IMR-90 (cell line): ENCODE results near the gene PPP1R9B. TPM values are rescaled to one million over a fixed set of nuclear protein-coding genes. Genes with fewer than 3 reads are reported as not detected.

ENCODE experiments used
- ATAC-seq: fragments of 200-7000 bp; cut with Tn5 transposase; 2 replicates; pipeline ENCODE4 v1.9.1; 2020; ENCODE audit warnings: low read depth, mild to moderate bottlenecking, moderate library complexity
- BruUV-seq: library from RNA; stranded (reverse); fragments of 400-500 nt; replicated peaks from 2 replicates; lab custom pipeline; 2021; lab: Mats Ljungman, UMichigan
- CTCF ChIA-PET: fragments of 300-600 bp; formaldehyde crosslinking; extraction: SDS; loops from one replicate; lab custom pipeline; 2021; ENCODE audit warnings: antibody characterized with exemption; lab: Yijun Ruan, JAX
- POLR2A ChIA-PET: fragments of 300-600 bp; sonication (Branson Sonifier 250); formaldehyde crosslinking; loops from one replicate; lab custom pipeline; 2022; ENCODE audit warnings: antibody characterized with exemption; ENCODE audit not compliant: unreplicated experiment; lab: Charles Lee
- DNase-seq: peaks from one replicate; pipeline ENCODE4 v3.0.0; 2013
- H2AFZ ChIP-seq: replicated peaks from 2 replicates; pipeline ENCODE3; 2013; ENCODE audit warnings: low read length, mild to moderate bottlenecking; ENCODE audit not compliant: poor library complexity
- H2AK5ac ChIP-seq: 2 replicates; pipeline ENCODE4 v1.6.1; 2013; ENCODE audit warnings: low read depth, low read length, inconsistent platforms
- H2AK9ac ChIP-seq: replicated peaks from 2 replicates; pipeline ENCODE3; 2013; ENCODE audit warnings: mild to moderate bottlenecking, low read depth, low read length, moderate library complexity; ENCODE audit not compliant: poor library complexity
- H2BK120ac ChIP-seq: 2 replicates; pipeline ENCODE4 v1.6.1; 2013; ENCODE audit warnings: low read depth, low read length, inconsistent platforms
- H2BK15ac ChIP-seq: 3 replicates; pipeline ENCODE4 v1.6.1; 2013; ENCODE audit warnings: low read depth, low read length, inconsistent platforms
- H2BK20ac ChIP-seq: 2 replicates; pipeline ENCODE4 v1.6.1; 2013; ENCODE audit warnings: low read depth, mild to moderate bottlenecking, inconsistent platforms, low read length, moderate library complexity
- H2BK5ac ChIP-seq: 2 replicates; pipeline ENCODE4 v1.6.1; 2013; ENCODE audit warnings: mild to moderate bottlenecking, low read depth, low read length, inconsistent platforms; ENCODE audit not compliant: poor library complexity, severe bottlenecking
- H3K14ac ChIP-seq: replicated peaks from 2 replicates; pipeline ENCODE4 v1.6.1; 2013; ENCODE audit warnings: low read depth, low read length, inconsistent platforms
- H3K18ac ChIP-seq: 2 replicates; pipeline ENCODE4 v1.6.1; 2013; ENCODE audit warnings: low read depth, low read length, control low read depth
- H3K23ac ChIP-seq: 2 replicates; pipeline ENCODE4 v1.6.1; 2013; ENCODE audit warnings: low read depth, low read length, inconsistent platforms
- H3K27ac ChIP-seq: 2 replicates; pipeline ENCODE4 v1.5.1; 2013; ENCODE audit warnings: mild to moderate bottlenecking, control low read depth, low read length; ENCODE audit not compliant: insufficient read depth
- H3K27me3 ChIP-seq: 2 replicates; pipeline ENCODE4 v1.6.1; 2013; ENCODE audit warnings: low read length; ENCODE audit not compliant: control insufficient read depth, insufficient read depth
- H3K36me3 ChIP-seq: 2 replicates; pipeline ENCODE4 v1.6.1; 2013; ENCODE audit warnings: low read length, mixed read lengths; ENCODE audit not compliant: control insufficient read depth, insufficient read depth
- H3K4ac ChIP-seq: 2 replicates; pipeline ENCODE4 v1.6.1; 2013; ENCODE audit warnings: low read depth, low read length, inconsistent platforms
- H3K4me1 ChIP-seq: 2 replicates; pipeline ENCODE4 v1.6.1; 2013; ENCODE audit warnings: low read length, mixed read lengths; ENCODE audit not compliant: control insufficient read depth, insufficient read depth
- H3K4me2 ChIP-seq: 2 replicates; pipeline ENCODE4 v1.6.1; 2013; ENCODE audit warnings: low read depth, mild to moderate bottlenecking, control low read depth, low read length, moderate library complexity
- H3K4me3 ChIP-seq: 2 replicates; pipeline ENCODE4 v1.5.1; 2013; ENCODE audit warnings: low read depth, mild to moderate bottlenecking, control low read depth, low read length, moderate library complexity; ENCODE audit not compliant: insufficient read depth
- H3K56ac ChIP-seq: 2 replicates; pipeline ENCODE4 v1.6.1; 2013; ENCODE audit warnings: low read length, inconsistent platforms; ENCODE audit not compliant: insufficient read depth; ENCODE audit errors: extremely low read depth
- H3K79me1 ChIP-seq, 2 experiments: 2 replicates each; pipeline ENCODE4 v1.6.1; 2013; ENCODE audit warnings: low read length in 2 of 2, inconsistent platforms in 1 of 2, low read depth in 1 of 2
- H3K9ac ChIP-seq: 2 replicates; pipeline ENCODE4 v1.6.1; 2013; ENCODE audit warnings: low read depth, low read length, control low read depth
- H3K9me1 ChIP-seq: 2 replicates; pipeline ENCODE4 v1.6.1; 2013; ENCODE audit warnings: low read length, inconsistent platforms; ENCODE audit not compliant: insufficient read depth
- H3K9me3 ChIP-seq: 2 replicates; pipeline ENCODE4 v1.6.1; 2013; ENCODE audit warnings: low read length; ENCODE audit not compliant: control insufficient read depth, insufficient read depth
- H4K20me1 ChIP-seq: 2 replicates; pipeline ENCODE4 v1.6.1; 2013; ENCODE audit warnings: low read length, inconsistent platforms; ENCODE audit not compliant: insufficient read depth
- H4K5ac ChIP-seq: 2 replicates; pipeline ENCODE4 v1.6.1; 2013; ENCODE audit warnings: mild to moderate bottlenecking, low read depth, low read length, control low read depth
- H4K8ac ChIP-seq, 2 experiments: 2 replicates each; pipeline ENCODE4 v1.6.1; 2013; ENCODE audit warnings: low read depth in 2 of 2, low read length in 2 of 2, control low read depth in 1 of 2, inconsistent platforms in 1 of 2
- H4K91ac ChIP-seq: 2 replicates; pipeline ENCODE4 v1.6.1; 2013; ENCODE audit warnings: low read depth, low read length, inconsistent platforms; ENCODE audit not compliant: insufficient read depth
- ELK1 ChIP-seq: fragments of 150-350 bp; IDR thresholded peaks from 2 replicates; pipeline ENCODE4 v1.6.1; 2016; ENCODE audit warnings: low read depth, mild to moderate bottlenecking, low read length, moderate library complexity, borderline replicate concordance
- FOS ChIP-seq: fragments of 150-350 bp; IDR thresholded peaks from 2 replicates; pipeline ENCODE4 v1.6.1; 2016; ENCODE audit warnings: low read depth, low read length
- MAZ ChIP-seq: IDR thresholded peaks from 2 replicates; pipeline ENCODE4 v1.6.1; 2012; ENCODE audit warnings: low read depth, mild to moderate bottlenecking, low read length, improper control_type of control experiment, moderate library complexity, borderline replicate concordance
- SMC3 ChIP-seq: fragments of 150-350 bp; IDR thresholded peaks from 2 replicates; pipeline ENCODE4 v1.6.1; 2016; ENCODE audit warnings: low read depth, mild to moderate bottlenecking, antibody characterized with exemption, low read length, moderate library complexity
- WGBS, 2 experiments: methylation state at CpG; one replicate each; pipeline versions ENCODE4 v1.1.5 to v1.1.7; 2013; ENCODE audit warnings: missing lambda C conversion rate in 2 of 2; ENCODE audit not compliant: insufficient read length in 1 of 2; ENCODE audit errors: extremely low coverage in 2 of 2; 5-methylcytosine and 5-hydroxymethylcytosine counted together
- dilution Hi-C: fragments of 300-500 bp; cut with HindIII; formaldehyde crosslinking; loops from one replicate; pipeline ENCODE4 v1.14.3; 2018; ENCODE audit warnings: low sequenced_read_pairs; ENCODE audit not compliant: unreplicated experiment
- in situ Hi-C: fragments of 300-500 bp; cut with MboI; formaldehyde crosslinking; loops from 3 replicates; pipeline ENCODE4 v1.14.3; 2019; ENCODE audit warnings: low sequenced_read_pairs, inconsistent platforms, mixed read lengths
- intact Hi-C: fragments of 100-400 bp; cut with micrococcal nuclease; formaldehyde crosslinking; loops from 2 replicates; pipeline ENCODE4 v1.10.0; 2022
- polyA plus RNA-seq, 3 experiments: library from polyadenylated mRNA; depleted of rRNA; stranded (reverse); fragments of >200 nt; gene quantifications; 2 replicates each; pipeline ENCODE4 v1.2.3, GENCODE V29; 2012; ENCODE audit warnings: low replicate concordance in 1 of 3
- total RNA-seq: library from RNA; depleted of rRNA; stranded (reverse); fragments of >200 nt; gene quantifications from 2 replicates; pipeline ENCODE4 v1.2.3, GENCODE V29; 2012

PPP1R9B gene
- total and polyA plus RNA-seq, 2 of the 4 experiments (the other 2 are of a cell fraction), result 23.0 to 28.0 TPM

GRCh38 chr17:50165867-50166517, 15.5 kb upstream of the PPP1R9B start, which contains the start of gene SGCA:
Gene SGCA, plus strand, starts transcription at chr17:50166005. Its CDS starts 36 bp downstream, at chr17:50166041.
- peaks cover 0 to 3% of the 10 kb centered on the region in 2 experiments; a peak in 1 of 4 replicates for H3K79me1 ChIP-seq
- no peak within 1 kb of the TSS for H3K27ac ChIP-seq
- TF ChIP-seq SMC3, result no peak
- TF ChIP-seq ELK1, result no peak
- TF ChIP-seq MAZ, result no peak
- no peak for TF ChIP-seq FOS
- POLR2A ChIA-PET, result no interaction called here
- H3K4ac ChIP-seq, result peak within 1 kb of the TSS; percentile 42
- no peaks in the 10 kb centered on the region for H3K9me1 ChIP-seq
- no peak within 1 kb of the TSS for H3K4me2 ChIP-seq
- CTCF ChIA-PET, result no interaction called here
- peak within 1 kb of the TSS; percentile 86; the same call in 2 of the 3 replicates for H2BK15ac ChIP-seq
- no peak within 1 kb of the TSS for H4K8ac ChIP-seq
- 47% methylated on average over 3 of the region's 15 CpGs; no CpG with 5 or more reads in 1 of the 2 experiments for WGBS, 2 experiments
- no peak within 1 kb of the TSS for H3K56ac ChIP-seq
- no peak within 1 kb of the TSS; the same call in none of the 2 replicates for H2BK120ac ChIP-seq
- dilution Hi-C loops, result no loop called here
- peak within 1 kb of the TSS; percentile 37 for H2BK5ac ChIP-seq
- H3K9me3 ChIP-seq, result no peaks in the 10 kb centered on the region
- peak within 1 kb of the TSS; percentile 55; the same call in 1 of the 2 replicates for H3K23ac ChIP-seq
- H3K14ac ChIP-seq, result no peak within 1 kb of the TSS
- H3K36me3 ChIP-seq, result no peaks in the 10 kb centered on the region
- H4K91ac ChIP-seq, result no peak within 1 kb of the TSS; the same call in 1 of the 2 replicates
- no peak within 1 kb of the TSS for H2BK20ac ChIP-seq
- H4K5ac ChIP-seq, result no peak within 1 kb of the TSS
- peak within 1 kb of the TSS; percentile 61 for H2AFZ ChIP-seq
- H2AK5ac ChIP-seq, result peak within 1 kb of the TSS; percentile 84
- no peaks in the 10 kb centered on the region for H3K27me3 ChIP-seq
- H3K18ac ChIP-seq, result no peak within 1 kb of the TSS
- no peak within 1 kb of the TSS for H3K4me3 ChIP-seq
- BruUV-seq, result no TSS peak
- no peak for ATAC-seq
- intact Hi-C loops, result no loop called here
- H3K4me1 ChIP-seq, result peaks cover 3% of the 10 kb centered on the region; the same call in 1 of the 2 replicates
- DNase-seq, result no peak
- no peak within 1 kb of the TSS for H3K9ac ChIP-seq
- H4K20me1 ChIP-seq, result no peaks in the 10 kb centered on the region
- in situ Hi-C loops, result no loop called here
- peak within 1 kb of the TSS; percentile 63 for H2AK9ac ChIP-seq
